Tibial nerve (tissue), 4 donors: Measurements from ENCODE around the gene CMIP.

ENCODE experiments used
- CTCF ChIP-seq, 5 experiments: fragments of 200-600 bp in 3 of 5; fragments of 450-650 bp in 2 of 5; sonication (generic) in 3 of 5; IDR thresholded peaks; one replicate each; pipeline ENCODE4 v1.5.1; 2016 to 2019; ENCODE audit warnings: antibody characterized with exemption in 5 of 5, mild to moderate bottlenecking in 3 of 5, moderate library complexity in 2 of 5
- EP300 ChIP-seq, 2 donors: sonication (generic); formaldehyde crosslinking; IDR thresholded peaks; one replicate each; pipeline ENCODE4 v1.6.1; 2017; ENCODE audit warnings: antibody characterized with exemption in 2 of 2, mild to moderate bottlenecking in 1 of 2
- POLR2A ChIP-seq, 2 donors: fragments of 450-650 bp; IDR thresholded peaks; one replicate each; pipeline ENCODE4 v1.6.1; 2017; ENCODE audit warnings: antibody characterized with exemption in 2 of 2, mild to moderate bottlenecking in 2 of 2, moderate library complexity in 2 of 2

- TF ChIP-seq CTCF (IDR thresholded peaks at IDR 0.05) (no peak), POLR2A (IDR thresholded peaks at IDR 0.05) (no peak), EP300 (IDR thresholded peaks at IDR 0.05) (no peak)
Observed at GRCh38 chr16:81446907-81447268, 2.3 kb downstream of the CMIP start.
